ENCODE measurements around the gene MYOD1. TPM values are rescaled to one million over a fixed set of nuclear protein-coding genes. Genes with fewer than 3 reads are reported as not detected.

The MYOD1 gene
- total RNA-seq, 1 experiment from 2014 or later = not detected

DNA sequence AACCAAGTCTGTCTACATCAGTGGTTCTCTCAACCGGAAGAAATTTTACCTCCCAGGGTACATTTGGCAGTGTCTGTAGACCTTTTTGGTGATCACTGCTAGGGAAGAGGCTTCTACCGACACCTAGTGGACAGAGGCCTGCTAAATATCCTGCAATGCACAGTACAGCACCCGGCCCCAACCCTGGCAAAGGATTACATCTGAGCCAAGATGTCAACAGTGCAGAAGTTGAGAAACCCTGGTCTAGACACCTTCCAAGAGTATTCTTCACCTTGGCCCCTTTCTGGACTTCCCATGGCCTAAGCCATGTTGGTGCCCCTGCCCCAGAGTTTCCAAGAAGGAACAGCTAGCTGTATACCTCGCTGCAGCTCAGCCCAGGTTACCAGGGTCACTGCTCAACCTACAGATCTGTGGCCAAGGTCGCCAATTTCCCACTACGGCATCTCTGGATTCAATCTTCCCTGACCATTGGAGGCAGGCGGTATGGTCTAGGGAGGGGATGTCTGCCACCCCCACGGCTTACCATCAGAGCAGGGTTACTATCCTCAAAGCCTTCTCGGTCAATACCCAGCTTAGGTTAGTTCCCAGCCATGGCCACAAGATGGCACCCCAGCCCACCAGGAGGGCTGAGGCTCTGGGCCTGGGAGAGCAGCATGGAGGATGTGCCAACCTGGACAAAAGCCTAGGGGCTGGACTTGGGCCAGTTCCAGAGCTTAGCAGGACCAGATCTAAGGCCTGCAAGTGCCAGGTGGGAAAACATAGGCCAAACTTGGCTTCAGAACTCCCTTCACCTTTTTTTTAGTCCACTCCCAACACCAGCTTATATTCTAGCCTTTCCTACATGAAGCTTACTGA is 11.5 kb downstream of the MYOD1 start:
- Mint-ChIP-seq H3K4me1 (ENCODE audit: low read depth, unreplicated experiment) (no peaks in the 10 kb centered on the region), H3K9me3 (ENCODE audit: low read depth, unreplicated experiment) (no peaks in the 10 kb centered on the region), H3K4me3 (ENCODE audit: low read depth, unreplicated experiment) (no peak overlapping the region), H3K27me3 (ENCODE audit: unreplicated experiment) (peaks cover 64% of the 10 kb centered on the region), H3K27ac (ENCODE audit: unreplicated experiment) (no peak overlapping the region), H3K36me3 (ENCODE audit: insufficient read depth, unreplicated experiment) (no peaks in the 10 kb centered on the region)
- BruUV-seq (replicated peaks) = no TSS peak
- intact Hi-C loops (cut with micrococcal nuclease; ENCODE audit: unreplicated experiment) = loop anchor here (1.0 to 2.0 kb wide), 3 partner anchors 116 to 247 kb away; no protein-coding TSS in a partner anchor
- peak; percentile 92 for DNase-seq
- CTCF ChIA-PET = interaction anchor here (0.6 to 2.9 kb wide), 27 partner anchors 9 to 473 kb away, joined by 3 to 70 read pairs (median 4); partner anchors contain the start of gene SAAL1
- TF ChIP-seq, protein P1, sequence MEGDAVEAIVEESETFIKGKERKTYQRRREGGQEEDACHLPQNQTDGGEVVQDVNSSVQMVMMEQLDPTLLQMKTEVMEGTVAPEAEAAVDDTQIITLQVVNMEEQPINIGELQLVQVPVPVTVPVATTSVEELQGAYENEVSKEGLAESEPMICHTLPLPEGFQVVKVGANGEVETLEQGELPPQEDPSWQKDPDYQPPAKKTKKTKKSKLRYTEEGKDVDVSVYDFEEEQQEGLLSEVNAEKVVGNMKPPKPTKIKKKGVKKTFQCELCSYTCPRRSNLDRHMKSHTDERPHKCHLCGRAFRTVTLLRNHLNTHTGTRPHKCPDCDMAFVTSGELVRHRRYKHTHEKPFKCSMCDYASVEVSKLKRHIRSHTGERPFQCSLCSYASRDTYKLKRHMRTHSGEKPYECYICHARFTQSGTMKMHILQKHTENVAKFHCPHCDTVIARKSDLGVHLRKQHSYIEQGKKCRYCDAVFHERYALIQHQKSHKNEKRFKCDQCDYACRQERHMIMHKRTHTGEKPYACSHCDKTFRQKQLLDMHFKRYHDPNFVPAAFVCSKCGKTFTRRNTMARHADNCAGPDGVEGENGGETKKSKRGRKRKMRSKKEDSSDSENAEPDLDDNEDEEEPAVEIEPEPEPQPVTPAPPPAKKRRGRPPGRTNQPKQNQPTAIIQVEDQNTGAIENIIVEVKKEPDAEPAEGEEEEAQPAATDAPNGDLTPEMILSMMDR (IDR thresholded peaks at IDR 0.05; ENCODE audit: unreplicated experiment) = peak; percentile 83

DNA sequence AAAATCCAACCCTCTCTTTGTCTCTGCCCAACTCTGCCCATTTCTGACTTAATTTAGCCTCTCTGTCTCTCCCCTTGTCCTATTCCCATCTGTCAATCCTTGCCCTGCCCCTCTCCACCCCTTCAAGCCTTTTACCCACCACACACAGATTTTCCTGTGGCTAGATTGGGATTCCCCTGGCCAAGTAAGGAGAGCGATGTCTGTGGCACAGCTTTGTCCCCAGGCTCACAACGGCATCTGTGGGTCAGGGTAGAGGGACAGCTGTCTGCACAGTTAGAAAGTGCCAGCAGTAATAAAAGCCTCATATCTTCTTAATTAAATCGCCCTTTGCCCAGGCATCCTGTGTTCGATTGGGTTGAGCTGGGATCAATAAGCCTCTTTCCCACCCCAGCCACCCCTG is 13.9 kb downstream of the MYOD1 start:
- Mint-ChIP-seq H3K9me3 (ENCODE audit: low read depth, unreplicated experiment) (no peaks in the 10 kb centered on the region), H3K27me3 (ENCODE audit: unreplicated experiment) (peaks cover 54% of the 10 kb centered on the region), H3K36me3 (ENCODE audit: insufficient read depth, unreplicated experiment) (no peaks in the 10 kb centered on the region), H3K27ac (ENCODE audit: unreplicated experiment) (no peak overlapping the region), H3K4me1 (ENCODE audit: low read depth, unreplicated experiment) (no peaks in the 10 kb centered on the region), H3K4me3 (ENCODE audit: low read depth, unreplicated experiment) (no peak overlapping the region)
- intact Hi-C loops (cut with micrococcal nuclease; ENCODE audit: unreplicated experiment) = no loop called here
- no peak for DNase-seq
- CTCF ChIA-PET = interaction anchor here (0.8 kb wide), 1 partner anchor 245 kb away, joined by 4 read pairs; no protein-coding TSS in a partner anchor
- TF ChIP-seq, protein P1 (IDR thresholded peaks at IDR 0.05; ENCODE audit: unreplicated experiment) = no peak
- no TSS peak for BruUV-seq (replicated peaks)

DNA sequence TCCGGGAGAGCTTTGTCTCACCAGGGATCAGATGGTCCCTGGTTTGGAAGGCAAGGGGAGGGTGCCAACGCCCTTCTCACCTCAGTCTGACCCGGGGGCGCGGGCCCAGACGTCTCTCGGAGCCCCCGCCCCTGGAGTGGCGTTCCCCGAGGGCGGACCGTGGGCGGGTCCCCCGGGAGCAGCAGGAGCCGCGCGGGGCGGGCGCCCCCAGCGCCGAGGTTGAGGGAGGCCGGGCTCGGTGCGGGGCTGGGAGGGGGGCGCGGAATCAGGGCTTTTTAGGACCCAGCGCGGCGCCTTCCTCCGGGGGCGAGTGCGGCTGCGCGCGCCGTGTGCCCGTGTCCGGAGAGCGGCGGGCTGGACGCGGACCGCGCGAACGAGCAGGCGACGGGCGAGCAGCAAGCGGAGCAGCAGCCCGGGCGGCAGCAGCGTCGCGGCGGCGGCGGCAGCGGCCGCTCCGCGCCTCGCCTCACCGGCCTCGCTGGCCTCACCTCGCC is 15.1 kb downstream of the MYOD1 start, which contains the start of gene KCNC1:
Gene KCNC1 (plus strand): TSS at position 364 of the 494 bp plus-strand sequence. CDS start 1,222 bp downstream, outside the sequence.
- intact Hi-C loops (cut with micrococcal nuclease; ENCODE audit: unreplicated experiment) = no loop called here
- H3K27ac Mint-ChIP-seq (ENCODE audit: unreplicated experiment) = no peak within 1 kb of the TSS
- TF ChIP-seq, protein P1 (IDR thresholded peaks at IDR 0.05; ENCODE audit: unreplicated experiment) = no peak
- H3K36me3 Mint-ChIP-seq (ENCODE audit: insufficient read depth, unreplicated experiment) = no peaks in the 10 kb centered on the region
- BruUV-seq (replicated peaks) = no TSS peak
- CTCF ChIA-PET = interaction anchor here (0.7 to 1.0 kb wide), 3 partner anchors 18 to 245 kb away, joined by 3 to 4 read pairs (median 4); no protein-coding TSS in a partner anchor
- peak within 1 kb of the TSS; percentile 37 for H3K4me3 Mint-ChIP-seq (ENCODE audit: low read depth, unreplicated experiment)
- peaks cover 44% of the 10 kb centered on the region for H3K27me3 Mint-ChIP-seq (ENCODE audit: unreplicated experiment)
- H3K4me1 Mint-ChIP-seq (ENCODE audit: low read depth, unreplicated experiment) = no peaks in the 10 kb centered on the region
- no peaks in the 10 kb centered on the region for H3K9me3 Mint-ChIP-seq (ENCODE audit: low read depth, unreplicated experiment)
- peak; percentile 37 for DNase-seq

DNA sequence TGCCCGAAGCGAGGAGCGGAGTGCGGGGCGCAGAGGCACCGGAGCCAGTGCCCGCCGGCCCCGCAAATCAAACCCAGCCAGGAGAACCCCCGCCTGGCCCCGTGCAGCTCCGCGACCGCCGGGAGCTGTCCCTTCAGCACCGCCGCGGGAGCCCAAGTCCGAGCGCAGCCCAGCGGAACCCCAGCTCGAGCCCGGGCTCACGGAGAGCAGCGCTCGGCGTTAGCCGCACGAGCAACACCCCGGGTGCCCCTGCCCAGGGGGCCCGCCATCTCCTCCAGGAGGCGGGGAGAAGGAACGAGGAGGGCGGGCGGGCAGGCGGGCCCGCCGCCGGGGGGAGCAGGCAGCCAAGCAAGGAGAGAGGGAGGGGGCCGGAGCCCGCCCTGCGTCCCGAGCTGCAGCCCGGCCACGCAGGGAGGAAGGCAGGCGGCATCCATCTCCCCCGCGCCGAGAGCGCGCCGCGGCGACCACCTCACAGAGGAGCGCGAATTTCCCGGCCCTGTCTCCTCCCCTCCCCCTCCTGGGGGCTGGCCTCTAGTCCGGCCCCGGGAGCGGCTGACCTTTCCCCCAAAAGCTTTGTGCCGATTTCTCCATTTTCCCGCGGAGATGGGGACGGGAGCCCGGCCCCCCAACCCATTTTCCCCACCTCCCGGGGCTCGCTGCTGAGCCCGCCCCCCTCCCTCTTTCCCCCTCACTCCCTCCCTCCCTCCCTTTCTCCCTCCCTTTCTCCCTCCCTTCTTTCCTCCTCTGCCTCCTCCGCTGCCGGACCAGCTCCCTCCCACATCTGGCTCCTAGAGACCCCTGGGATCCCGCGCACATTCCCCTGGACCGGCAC is 15.8 kb downstream of the MYOD1 start:
- no TSS peak for BruUV-seq (replicated peaks)
- TF ChIP-seq, protein P1 (IDR thresholded peaks at IDR 0.05; ENCODE audit: unreplicated experiment) = no peak
- Mint-ChIP-seq H3K4me1 (ENCODE audit: low read depth, unreplicated experiment) (no peaks in the 10 kb centered on the region), H3K9me3 (ENCODE audit: low read depth, unreplicated experiment) (no peaks in the 10 kb centered on the region), H3K4me3 (ENCODE audit: low read depth, unreplicated experiment) (peak overlapping the region; percentile 37), H3K27me3 (ENCODE audit: unreplicated experiment) (peaks cover 44% of the 10 kb centered on the region), H3K27ac (ENCODE audit: unreplicated experiment) (no peak overlapping the region), H3K36me3 (ENCODE audit: insufficient read depth, unreplicated experiment) (no peaks in the 10 kb centered on the region)
- DNase-seq = peak; percentile 70
- intact Hi-C loops (cut with micrococcal nuclease; ENCODE audit: unreplicated experiment) = no loop called here
- CTCF ChIA-PET = interaction anchor here (0.6 to 1.0 kb wide), 4 partner anchors 17 to 244 kb away, joined by 3 to 5 read pairs (median 4); partner anchors contain the start of gene USH1C
